Inflammatory macrophage treated with lipopolysaccharide for 1 hour (primary cell): ENCODE results near the gene PRKAG2.

Experiments used
- DNase-seq, 2 donors: peaks; one replicate each; pipeline ENCODE4 v3.0.0-alpha.2; 2020 to 2022

The PRKAG2 gene

DNA sequence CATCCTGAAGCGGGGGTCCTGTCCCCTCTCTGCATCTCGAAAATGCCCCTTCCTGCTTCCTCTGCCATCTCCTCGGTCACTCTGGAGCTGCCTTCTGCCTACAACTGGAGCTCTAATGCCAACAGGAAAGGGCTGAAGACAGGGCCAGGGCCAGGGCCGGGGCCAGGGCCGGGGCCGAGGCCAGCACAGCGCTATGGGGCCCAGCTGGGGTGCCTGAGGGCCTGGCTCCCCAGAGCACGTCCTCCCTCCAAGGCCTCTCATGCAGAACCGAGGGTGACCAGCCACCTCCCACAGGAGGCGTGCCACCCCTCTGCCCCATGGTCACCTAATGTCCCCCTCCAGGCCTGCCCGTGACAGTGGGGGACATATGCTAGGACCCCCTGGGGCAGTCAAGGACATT is 155.7 kb downstream of the PRKAG2 start:
- DNase-seq = no peak

DNA sequence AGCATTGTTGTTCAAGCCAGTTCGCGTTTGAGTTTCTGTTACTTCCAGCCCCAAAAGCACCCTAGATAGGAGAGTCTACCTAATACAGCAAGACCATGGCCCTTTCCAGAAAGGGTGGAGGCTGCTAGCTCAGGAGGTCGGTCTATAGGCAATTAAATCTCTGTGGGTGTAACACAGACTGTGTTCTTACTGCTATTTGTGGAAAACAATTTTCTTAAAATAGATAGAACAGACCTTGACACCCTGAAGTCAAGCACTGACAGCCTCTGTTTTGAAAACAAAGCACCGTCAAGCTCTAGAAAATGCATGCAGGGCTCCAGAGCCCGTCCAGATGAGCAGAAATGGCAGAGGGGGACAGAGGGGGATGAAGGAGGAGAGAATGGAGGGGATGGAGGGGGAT is 156.6 kb downstream of the PRKAG2 start:
- DNase-seq = no peak

- DNase-seq = no peak
Observed at GRCh38 chr7:151719897-151720242, 157.0 kb downstream of the PRKAG2 start.

DNA sequence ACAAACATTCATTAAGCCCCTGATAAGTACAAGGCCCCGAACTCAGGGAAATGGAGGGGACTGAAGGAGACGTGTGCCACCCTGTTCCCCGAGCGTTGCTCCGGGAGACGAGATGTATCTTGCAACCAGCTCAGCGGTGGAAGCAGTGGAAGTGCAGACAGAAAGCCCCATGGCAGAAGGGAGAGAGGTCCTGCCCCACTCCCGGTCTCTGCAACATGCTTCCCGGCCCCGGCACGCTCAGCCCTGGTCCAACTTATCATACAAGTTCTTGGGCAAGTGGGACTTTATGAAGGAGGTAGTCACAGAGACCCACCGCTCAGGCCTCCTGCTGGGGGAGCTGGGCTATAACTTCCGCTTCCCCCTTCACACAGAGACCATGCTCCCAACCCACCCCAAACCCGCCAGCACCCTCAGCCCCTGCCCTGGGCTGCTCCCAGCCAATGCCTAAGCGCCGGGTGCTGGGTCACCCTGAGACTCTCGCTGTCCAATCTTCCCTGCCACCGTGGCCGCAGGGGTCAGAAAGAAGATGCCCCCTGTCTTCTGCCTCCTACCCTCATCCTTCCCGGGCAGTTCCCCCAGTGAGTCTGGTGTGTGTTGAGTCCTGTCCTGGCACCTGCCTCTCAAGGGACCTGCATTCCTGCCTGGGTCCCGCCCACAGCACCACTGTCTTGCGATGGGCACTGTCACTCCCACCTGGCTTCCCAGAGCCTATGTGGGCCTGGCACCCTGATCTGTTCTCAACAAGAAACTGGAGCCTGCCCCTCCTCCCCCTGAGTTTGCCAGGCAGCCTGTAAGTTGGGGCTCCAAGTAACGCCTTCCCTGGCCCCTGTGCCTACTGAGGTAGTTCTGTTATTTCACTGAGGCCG is 157.7 kb downstream of the PRKAG2 start:
- DNase-seq = no peak

DNA sequence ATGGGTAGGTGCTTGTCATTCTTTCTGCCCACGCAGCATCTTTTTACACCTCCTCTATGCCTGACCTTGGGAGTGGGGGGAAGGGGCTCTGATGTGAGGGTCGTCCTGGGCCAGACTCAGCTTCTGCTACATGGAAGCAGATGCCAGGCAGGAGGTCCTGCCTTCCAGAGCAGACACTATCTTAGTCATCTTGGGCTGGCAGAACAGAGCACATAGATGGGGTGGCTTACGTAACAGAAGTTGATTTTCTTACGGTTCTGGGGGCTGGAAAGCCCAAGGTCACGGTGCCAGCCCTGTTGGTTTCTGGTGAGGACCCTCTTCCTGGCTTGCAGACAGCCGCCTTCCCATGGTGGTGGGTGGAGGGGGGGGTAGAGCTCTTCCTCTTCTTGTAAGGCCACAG is 159.0 kb downstream of the PRKAG2 start:
- DNase-seq = peak in 1 of 2 donors; percentile 15

DNA sequence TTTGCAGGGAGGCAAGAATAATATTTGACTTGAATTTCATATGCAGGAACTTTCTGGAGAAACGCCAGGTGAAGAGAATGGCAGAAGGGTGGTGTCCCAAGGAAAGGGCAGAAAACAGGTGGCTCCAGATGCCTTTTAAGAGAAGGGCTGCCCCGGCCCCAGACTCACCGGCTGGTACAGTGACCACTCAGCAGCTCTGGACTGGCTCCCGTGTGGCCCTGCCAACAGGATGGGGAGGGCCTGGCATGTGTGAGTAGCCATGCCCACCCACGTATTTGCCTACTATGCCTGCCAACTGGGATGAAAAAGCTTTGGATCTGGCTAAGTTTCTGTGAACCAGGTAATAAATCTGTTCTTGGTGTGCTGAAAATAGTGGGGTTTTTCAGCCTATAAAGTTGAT is 159.5 kb downstream of the PRKAG2 start:
- no peak for DNase-seq

DNA sequence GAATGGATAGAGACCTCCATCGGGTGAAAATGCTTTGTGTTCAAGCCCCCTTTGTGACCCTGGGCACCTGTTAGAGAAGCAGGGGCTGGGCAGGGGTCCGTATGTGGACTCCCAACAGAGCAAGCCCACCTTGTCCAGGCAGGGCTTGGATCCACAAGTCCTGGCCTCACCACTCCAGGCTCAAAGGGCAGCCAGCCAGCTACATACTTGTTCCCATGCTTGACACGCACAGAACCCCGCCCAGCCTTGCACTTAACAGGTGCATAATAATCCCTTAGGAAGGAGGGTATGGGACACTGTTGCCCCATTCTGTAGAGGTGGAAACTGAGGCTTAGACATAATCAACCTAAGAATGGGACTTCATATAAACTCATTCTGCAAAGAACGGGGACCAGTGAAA is 160.6 kb downstream of the PRKAG2 start:
- DNase-seq = no peak

GRCh38 chr7:151715666-151716315 is 161.1 kb downstream of the PRKAG2 start:
- DNase-seq = peak; percentile 21 to 61

GRCh38 chr7:151714201-151714600 is 162.7 kb downstream of the PRKAG2 start:
- DNase-seq = no peak

DNA sequence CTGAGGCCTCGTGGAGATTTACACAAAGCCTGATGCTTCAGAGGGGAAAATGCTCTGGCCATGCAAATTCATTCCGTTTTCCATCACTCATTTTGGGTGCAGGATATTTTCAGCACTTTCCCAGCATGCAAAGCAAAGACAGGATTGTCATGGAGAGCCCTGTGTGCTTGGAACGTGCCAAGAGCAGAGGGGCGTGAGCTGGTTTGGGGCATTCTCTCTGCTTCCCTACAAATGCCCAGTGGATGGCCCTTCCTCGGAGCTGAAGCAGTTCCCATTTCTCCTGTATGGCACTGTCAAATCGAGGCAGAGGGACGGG is 164.1 kb downstream of the PRKAG2 start:
- no peak for DNase-seq

DNA sequence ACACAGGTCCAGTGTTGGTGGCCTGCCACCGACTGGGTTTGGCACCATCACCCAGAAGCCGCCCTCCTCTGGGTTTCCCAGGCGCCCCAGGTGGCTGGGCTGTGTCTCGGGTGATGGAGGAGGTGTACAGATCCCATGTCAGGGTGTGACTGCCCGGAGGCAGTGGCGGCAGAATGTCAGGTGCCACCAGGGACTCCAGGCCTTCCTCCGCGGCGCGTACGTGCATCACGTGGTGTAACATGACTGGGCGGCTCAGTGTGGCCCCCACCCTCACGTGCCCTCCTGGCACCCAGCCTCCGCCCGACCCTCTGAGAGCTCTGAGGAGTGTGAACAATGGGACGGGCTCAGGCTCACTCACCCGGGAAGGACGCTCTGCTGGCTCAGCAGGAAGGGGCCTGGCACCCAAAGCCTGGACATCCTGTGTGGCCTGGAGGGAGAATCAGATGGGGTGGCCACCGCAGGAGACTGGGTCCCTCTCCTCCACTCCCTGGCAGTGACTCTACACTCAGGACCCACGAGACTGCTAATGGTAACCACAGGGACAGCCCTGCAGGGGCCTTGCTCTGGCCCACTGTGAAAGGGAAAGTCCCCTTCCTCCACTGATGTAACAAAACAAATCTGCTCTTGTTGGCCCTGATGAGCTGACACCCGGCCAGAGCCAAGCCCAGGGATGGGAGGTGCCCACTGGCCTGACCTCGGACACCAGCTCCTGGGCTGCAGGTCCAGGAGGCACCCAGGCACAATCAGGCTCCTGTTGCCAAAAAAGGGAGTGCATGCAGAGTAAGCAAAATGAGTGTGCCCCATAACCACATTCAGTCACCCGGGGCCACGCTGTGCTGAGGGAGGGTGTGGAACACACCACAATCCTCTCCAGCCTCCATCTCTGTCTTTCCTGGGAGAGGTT is 164.8 kb downstream of the PRKAG2 start:
- no peak for DNase-seq

GRCh38 chr7:151711435-151711872 is 165.5 kb downstream of the PRKAG2 start:
- no peak for DNase-seq

GRCh38 chr7:151710646-151711434 is 166.1 kb downstream of the PRKAG2 start:
- DNase-seq = no peak

GRCh38 chr7:151710121-151710640 is 166.7 kb downstream of the PRKAG2 start:
- DNase-seq = no peak

DNA sequence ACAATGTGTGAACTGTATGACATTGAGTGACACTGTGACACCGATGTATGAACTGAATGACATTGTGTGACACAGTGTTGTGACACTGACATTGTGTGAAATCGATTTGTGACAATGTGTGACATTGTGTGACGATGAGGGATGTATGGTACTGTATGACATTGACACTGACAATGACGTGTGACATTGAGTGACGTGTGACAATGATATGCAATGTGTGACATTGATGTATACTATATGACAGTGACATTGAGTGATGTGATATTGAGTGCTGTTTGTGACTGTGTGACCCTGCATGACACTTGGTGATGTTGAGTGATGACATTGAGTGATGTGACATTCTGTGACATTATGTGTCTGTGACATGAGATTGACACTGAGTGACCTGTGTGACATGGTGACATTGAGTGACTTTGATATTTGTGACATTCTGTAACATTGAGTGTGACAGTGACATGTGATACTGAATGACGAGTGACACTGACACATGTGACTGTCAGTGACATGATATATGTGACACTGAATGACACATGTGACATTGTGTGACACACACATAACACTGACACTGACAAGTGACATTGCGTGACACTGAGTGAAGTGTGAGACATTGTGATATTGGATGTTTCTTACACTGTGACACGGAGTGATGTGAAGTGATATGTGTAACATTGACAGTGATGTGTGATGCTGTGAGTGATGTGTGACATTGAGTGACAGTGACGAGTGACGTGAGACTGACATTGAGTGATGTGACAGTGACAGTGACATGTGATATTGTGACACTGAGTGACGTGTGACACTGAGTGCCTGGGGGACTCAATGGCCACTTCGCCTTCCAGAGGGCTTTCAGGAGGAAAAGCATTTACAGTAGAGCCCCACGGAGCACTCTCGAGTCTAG is 167.5 kb downstream of the PRKAG2 start:
- no peak for DNase-seq

GRCh38 chr7:151708610-151709009 is 168.3 kb downstream of the PRKAG2 start:
- DNase-seq = no peak

- no peak for DNase-seq
Observed at GRCh38 chr7:151707757-151708156, 169.2 kb downstream of the PRKAG2 start.

GRCh38 chr7:151707105-151707469 is 169.8 kb downstream of the PRKAG2 start:
- no peak for DNase-seq

GRCh38 chr7:151706277-151707104 is 170.4 kb downstream of the PRKAG2 start:
- DNase-seq = no peak

DNA sequence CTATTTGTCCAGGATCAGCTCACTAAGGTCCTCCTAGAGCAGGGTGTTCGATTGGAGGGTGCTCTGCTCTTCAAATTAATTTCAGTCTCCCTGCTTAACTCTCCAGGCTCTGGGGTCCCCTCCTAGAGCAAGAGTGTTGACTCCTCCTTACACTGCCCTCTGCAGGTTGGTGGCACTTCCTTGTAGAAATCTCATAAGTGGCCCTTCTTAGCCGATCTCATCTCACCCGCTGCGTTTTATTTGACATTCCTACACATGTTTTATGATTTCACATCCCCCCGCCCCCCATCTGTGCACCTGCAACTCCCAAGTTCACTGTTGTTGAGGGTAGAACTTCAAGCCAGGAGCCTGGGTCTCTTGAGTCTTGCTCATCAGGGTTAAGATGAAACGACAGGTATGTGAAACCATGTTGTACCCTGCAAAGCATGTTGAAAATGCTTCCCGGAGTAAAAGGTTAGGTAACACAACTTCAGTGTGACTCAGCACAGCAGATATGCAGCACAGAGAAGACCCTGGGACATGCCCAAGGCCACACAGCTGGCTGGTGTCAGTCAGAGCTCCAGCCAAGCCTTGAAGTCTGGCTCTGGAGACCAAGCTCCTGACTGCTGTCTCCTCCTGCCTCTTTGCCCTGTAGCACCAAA is 171.2 kb downstream of the PRKAG2 start:
- DNase-seq = peak in 1 of 2 donors; percentile 37
